ENCODE measurements around the gene CARD10.

The CARD10 gene

GRCh38 chr22:37519268-37520195, at the start of gene CARD10:
CARD10 (minus strand) TSS chr22:37519415; CDS start chr22:37519200, 215 bp downstream.
- DNase-seq = no peak

GRCh38 chr22:37568448-37569008, 49.3 kb upstream of the CARD10 start:
- no peak for DNase-seq

GRCh38 chr22:37568012-37568411, 48.8 kb upstream of the CARD10 start:
- DNase-seq = no peak

GRCh38 chr22:37566903-37567798, 47.9 kb upstream of the CARD10 start:
- DNase-seq = peak; percentile 44 to 66

GRCh38 chr22:37566329-37566837, 47.2 kb upstream of the CARD10 start:
- peak; percentile 29 to 38 for DNase-seq

- no peak for DNase-seq
Measured at GRCh38 chr22:37565830-37566229, 46.6 kb upstream of the CARD10 start.

- no peak for DNase-seq
Measured at GRCh38 chr22:37564111-37564711, 45.0 kb upstream of the CARD10 start.

GRCh38 chr22:37563153-37564081, 44.2 kb upstream of the CARD10 start:
- DNase-seq = peak; percentile 82 to 92

GRCh38 chr22:37562049-37562875, 43.0 kb upstream of the CARD10 start:
- no peak for DNase-seq

- peak; percentile 71 to 77 for DNase-seq
Measured at GRCh38 chr22:37561212-37562048, 42.2 kb upstream of the CARD10 start.

- DNase-seq = peak in 1 of 2 donors; percentile 34
Measured at GRCh38 chr22:37560608-37561211, 41.5 kb upstream of the CARD10 start.

GRCh38 chr22:37559901-37560607, 40.8 kb upstream of the CARD10 start, which contains the start of gene CDC42EP1:
CDC42EP1 (plus strand) TSS chr22:37560480; CDS start chr22:37566350, 5,870 bp downstream.
- DNase-seq = peak; percentile 46 to 68

GRCh38 chr22:37559521-37559900, 40.3 kb upstream of the CARD10 start:
- DNase-seq = no peak

GRCh38 chr22:37558815-37559214, 39.6 kb upstream of the CARD10 start:
- no peak for DNase-seq

GRCh38 chr22:37557321-37558001, 38.2 kb upstream of the CARD10 start:
- DNase-seq = no peak

- DNase-seq = no peak
Measured at GRCh38 chr22:37556710-37557109, 37.5 kb upstream of the CARD10 start.

- DNase-seq = no peak
Measured at GRCh38 chr22:37555029-37555428, 35.8 kb upstream of the CARD10 start.

- DNase-seq = no peak
Measured at GRCh38 chr22:37553725-37554124, 34.5 kb upstream of the CARD10 start.

Data from hippocampal formation (tissue), 2 donors.